Common myeloid progenitor, CD34-positive (primary cell): ENCODE measurements around the gene GPR146.

ENCODE experiments used
- CTCF ChIA-PET: fragments of 350-600 bp; sonication (Branson Sonifier 250); formaldehyde crosslinking; loops from one replicate; lab custom pipeline; 2021; ENCODE audit warnings: antibody characterized with exemption; lab: Charles Lee
- POLR2A ChIA-PET: fragments of 350-600 bp; sonication (Branson Sonifier 250); formaldehyde crosslinking; loops from one replicate; lab custom pipeline; 2021; ENCODE audit warnings: antibody characterized with exemption; lab: Charles Lee
- DNase-seq, 3 donors: peaks; one replicate each; pipeline versions ENCODE4 v3.0.0 to v3.0.0-alpha.2; 2013
- H3K27ac ChIP-seq, 2 experiments: 1 replicate in 1 of 2; 2 replicates in 1 of 2; pipeline ENCODE4 v1.7.0; 2013; ENCODE audit warnings: inconsistent platforms in 2 of 2, low read length in 2 of 2, mild to moderate bottlenecking in 2 of 2, low read depth in 1 of 2, moderate library complexity in 1 of 2; ENCODE audit not compliant: severe bottlenecking in 2 of 2, insufficient read depth in 1 of 2, poor library complexity in 1 of 2
- H3K27me3 ChIP-seq, 5 experiments: replicated peaks in 2 of 5; 1 replicate in 3 of 5; 2 replicates in 2 of 5; pipeline versions ENCODE4 v1.6.1 to v1.7.0; 2013; ENCODE audit warnings: low read length in 4 of 5, mild to moderate bottlenecking in 2 of 5, moderate library complexity in 2 of 5, inconsistent platforms in 1 of 5; ENCODE audit not compliant: insufficient read depth in 5 of 5, control insufficient read depth in 4 of 5
- H3K36me3 ChIP-seq, 4 experiments: 1 replicate in 2 of 4; 2 replicates in 2 of 4; pipeline versions ENCODE4 v1.6.1 to v1.7.0; 2013; ENCODE audit warnings: low read length in 3 of 4, control low read depth in 1 of 4, mild to moderate bottlenecking in 1 of 4; ENCODE audit not compliant: control insufficient read depth in 4 of 4, insufficient read depth in 4 of 4
- H3K4me1 ChIP-seq, 4 experiments: 1 replicate in 3 of 4; 2 replicates in 1 of 4; pipeline versions ENCODE4 v1.6.1 to v1.7.1; 2013; ENCODE audit warnings: low read length in 3 of 4, mild to moderate bottlenecking in 3 of 4, control low read depth in 1 of 4, inconsistent platforms in 1 of 4, moderate library complexity in 1 of 4; ENCODE audit not compliant: control insufficient read depth in 4 of 4, insufficient read depth in 4 of 4; ENCODE audit errors: control extremely low read depth in 1 of 4
- H3K4me3 ChIP-seq, 7 experiments: 1 replicate in 4 of 7; 2 replicates in 3 of 7; pipeline versions ENCODE4 v1.5.1 to v1.7.0; 2013; ENCODE audit warnings: mild to moderate bottlenecking in 7 of 7, low read length in 6 of 7, moderate library complexity in 6 of 7, inconsistent platforms in 2 of 7, low read depth in 2 of 7, control low read depth in 1 of 7; ENCODE audit not compliant: insufficient read depth in 4 of 7, control insufficient read depth in 1 of 7; ENCODE audit errors: extremely low read depth in 1 of 7
- H3K9me3 ChIP-seq, 5 experiments: 1 replicate in 4 of 5; 2 replicates in 1 of 5; pipeline versions ENCODE4 v1.6.1 to v1.7.1; 2013; ENCODE audit warnings: low read length in 4 of 5, mild to moderate bottlenecking in 2 of 5, inconsistent platforms in 1 of 5, low read depth in 1 of 5, moderate library complexity in 1 of 5; ENCODE audit not compliant: control insufficient read depth in 4 of 5, insufficient read depth in 2 of 5; ENCODE audit errors: control extremely low read depth in 1 of 5
- WGBS: methylation state at CpG from one replicate; pipeline ENCODE4 v1.1.5; 2013; ENCODE audit not compliant: insufficient coverage; 5-methylcytosine and 5-hydroxymethylcytosine counted together

The GPR146 gene

DNA sequence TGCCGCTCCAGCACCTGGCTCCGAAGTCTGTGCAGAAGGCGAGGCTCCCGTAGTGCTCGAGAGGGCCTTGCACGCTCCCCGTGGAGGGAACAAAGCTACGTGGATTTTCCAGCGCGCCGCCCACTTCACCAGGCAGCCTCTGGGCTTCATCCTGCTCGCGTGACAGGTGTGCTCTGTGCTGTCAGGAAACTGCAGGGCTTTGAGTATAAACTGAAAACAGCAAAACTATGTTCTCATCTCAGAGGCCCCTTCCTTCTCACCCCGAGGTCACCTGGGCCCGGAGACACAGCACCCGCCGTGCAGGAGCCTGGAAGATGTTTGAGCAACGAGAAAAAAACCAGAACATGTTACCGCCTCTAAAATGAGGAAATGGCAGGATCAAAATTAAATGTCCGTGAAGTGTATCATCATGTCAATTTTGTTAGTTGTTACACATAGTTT lies 17.6 kb upstream of the GPR146 start:
- WGBS: 92% methylated on average over 17 of the region's 20 CpGs
- Histone ChIP-seq H3K4me1 (peaks cover 0 to 64% (median 37%) of the 10 kb centered on the region in 4 experiments), H3K4me3 (no peak overlapping the region), H3K27ac (no peak overlapping the region), H3K27me3 (no peaks in the 10 kb centered on the region), H3K9me3 (peaks cover 0 to 5% (median 2%) of the 10 kb centered on the region in 5 experiments), H3K36me3 (peaks cover 0 to 28% (median 8%) of the 10 kb centered on the region in 4 experiments)
- DNase-seq: no peak
- POLR2A ChIA-PET: no interaction called here
- CTCF ChIA-PET: interaction anchor here (1.3 to 4.3 kb wide), 3 partner anchors 16 to 39 kb away, joined by 5 to 33 read pairs (median 8); no protein-coding TSS in a partner anchor

DNA sequence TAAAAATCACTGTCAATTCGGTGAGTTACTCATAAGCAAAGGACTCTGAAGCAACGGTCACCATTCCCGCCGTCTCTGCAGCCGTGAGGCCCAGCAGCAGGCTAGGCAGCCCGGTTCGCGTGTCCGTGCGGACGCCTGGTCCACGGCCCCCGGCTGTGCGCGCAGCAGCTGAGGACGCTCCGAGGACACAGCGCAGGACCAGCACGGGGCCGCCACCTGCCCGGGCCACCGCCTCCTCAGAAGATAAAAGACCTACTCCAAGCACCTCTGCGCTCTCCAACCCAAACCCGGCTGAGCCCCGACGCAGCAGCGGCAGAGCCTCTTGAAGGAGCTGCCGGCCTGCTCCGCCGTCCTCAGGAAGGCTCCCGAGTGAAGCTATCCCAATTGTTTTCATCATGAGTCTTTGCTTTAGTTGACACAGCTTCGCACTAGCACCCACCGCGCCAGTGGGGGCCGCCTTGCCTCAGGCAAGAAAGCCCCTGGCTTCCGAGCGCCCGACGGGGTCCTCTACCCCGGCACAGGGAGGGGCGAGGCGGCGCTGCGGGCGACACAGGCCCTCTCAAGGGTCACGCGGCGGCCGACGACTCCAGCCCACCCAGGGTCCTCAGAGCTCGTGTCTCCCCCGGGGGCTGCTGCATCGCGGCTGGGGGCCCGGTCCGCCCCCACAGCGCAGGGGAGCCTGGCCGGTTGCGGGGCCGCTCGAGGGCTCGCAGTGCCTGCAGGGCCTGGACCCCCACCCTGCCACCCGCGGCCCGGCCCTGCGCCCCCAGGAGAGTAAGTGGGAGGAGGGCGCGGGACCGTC lies 16.9 kb upstream of the GPR146 start:
- Histone ChIP-seq H3K4me1 (peaks cover 0 to 64% (median 37%) of the 10 kb centered on the region in 4 experiments), H3K27me3 (no peaks in the 10 kb centered on the region), H3K9me3 (no peaks in the 10 kb centered on the region), H3K4me3 (peak overlapping the region; percentile 39 to 76 (median 71)), H3K36me3 (peaks cover 0 to 22% (median 6%) of the 10 kb centered on the region in 4 experiments), H3K27ac (peak overlapping the region in 1 of 2 experiments; percentile 49)
- 34% methylated on average over 65 of the region's 69 CpGs for WGBS
- peak in 1 of 3 donors; percentile 29 for DNase-seq
- ChIA-PET CTCF (interaction anchor here (0.9 to 4.3 kb wide), 4 partner anchors 15 to 38 kb away, joined by 3 to 33 read pairs (median 6); no protein-coding TSS in a partner anchor), POLR2A (no interaction called here)

- Histone ChIP-seq H3K9me3 (no peaks in the 10 kb centered on the region), H3K4me3 (peak overlapping the region; percentile 39 to 76 (median 71)), H3K36me3 (peaks cover 0 to 16% (median 6%) of the 10 kb centered on the region in 4 experiments), H3K27ac (peak overlapping the region in 1 of 2 experiments; percentile 64), H3K27me3 (no peaks in the 10 kb centered on the region), H3K4me1 (peaks cover 0 to 64% (median 37%) of the 10 kb centered on the region in 4 experiments)
- ChIA-PET POLR2A (no interaction called here), CTCF (interaction anchor here (0.9 to 4.3 kb wide), 5 partner anchors 14 to 37 kb away, joined by 3 to 33 read pairs (median 5); no protein-coding TSS in a partner anchor)
- under 1% methylated on average over 29 of the region's 77 CpGs for WGBS
- peak in 2 of 3 donors; percentile 71 for DNase-seq
Observed at GRCh38 chr7:1028044-1028770, 16.1 kb upstream of the GPR146 start.

DNA sequence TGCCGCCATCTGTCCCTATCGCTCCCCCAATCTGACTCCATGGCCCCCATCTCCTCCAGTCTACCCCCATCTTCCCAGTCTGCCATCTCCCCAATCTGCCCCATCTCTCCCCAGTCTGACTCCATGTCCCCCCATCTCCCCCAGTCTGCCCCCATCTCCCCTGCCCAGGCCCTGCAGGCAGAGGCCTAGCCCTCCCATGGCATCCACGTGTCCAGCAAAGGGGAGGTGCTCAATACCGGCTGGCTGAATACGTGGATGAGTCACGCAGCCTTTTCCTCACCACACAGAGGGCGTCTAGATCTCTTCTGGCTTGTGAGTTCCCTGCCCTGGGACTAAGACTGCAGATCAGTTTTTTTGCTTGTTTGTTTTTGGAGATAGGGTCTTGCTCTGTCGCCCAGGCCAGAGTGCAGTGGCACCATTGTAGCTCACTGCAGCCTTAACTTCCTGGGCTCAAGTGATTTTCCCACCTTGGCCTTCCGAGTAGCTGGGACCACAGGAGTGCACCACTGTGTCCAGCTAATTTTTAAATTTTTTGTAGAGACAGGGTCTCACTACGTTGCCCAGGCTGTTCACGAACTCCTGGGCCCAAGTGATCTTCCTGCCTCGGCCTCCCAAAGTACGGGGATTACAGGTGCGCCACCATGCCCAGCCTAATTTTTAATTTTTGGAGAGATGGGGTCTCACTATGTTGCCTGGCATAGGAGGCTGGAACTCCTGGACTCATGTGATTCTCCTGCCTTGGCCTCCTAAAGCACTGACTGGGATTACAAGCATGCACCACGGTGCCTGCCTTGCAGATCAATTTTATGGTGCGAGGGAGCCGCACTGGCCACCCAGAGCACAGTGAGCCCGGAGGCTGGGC lies 15.3 kb upstream of the GPR146 start:
- POLR2A ChIA-PET: no interaction called here
- peak overlapping the region in 1 of 2 experiments; percentile 64 for H3K27ac ChIP-seq
- 75% methylated on average over 14 of the region's 18 CpGs for WGBS
- H3K9me3 ChIP-seq: no peaks in the 10 kb centered on the region
- DNase-seq: peak; percentile 82 to 95 (median 94)
- H3K4me1 ChIP-seq: peaks cover 0 to 59% (median 38%) of the 10 kb centered on the region in 4 experiments
- peak overlapping the region in 5 of 7 experiments; percentile 39 to 76 (median 71) for H3K4me3 ChIP-seq
- CTCF ChIA-PET: interaction anchor here (0.6 to 1.9 kb wide), 4 partner anchors 10 to 61 kb away, joined by 3 to 5 read pairs (median 4); no protein-coding TSS in a partner anchor
- H3K36me3 ChIP-seq: peaks cover 0 to 16% (median 6%) of the 10 kb centered on the region in 4 experiments
- no peaks in the 10 kb centered on the region for H3K27me3 ChIP-seq

DNA sequence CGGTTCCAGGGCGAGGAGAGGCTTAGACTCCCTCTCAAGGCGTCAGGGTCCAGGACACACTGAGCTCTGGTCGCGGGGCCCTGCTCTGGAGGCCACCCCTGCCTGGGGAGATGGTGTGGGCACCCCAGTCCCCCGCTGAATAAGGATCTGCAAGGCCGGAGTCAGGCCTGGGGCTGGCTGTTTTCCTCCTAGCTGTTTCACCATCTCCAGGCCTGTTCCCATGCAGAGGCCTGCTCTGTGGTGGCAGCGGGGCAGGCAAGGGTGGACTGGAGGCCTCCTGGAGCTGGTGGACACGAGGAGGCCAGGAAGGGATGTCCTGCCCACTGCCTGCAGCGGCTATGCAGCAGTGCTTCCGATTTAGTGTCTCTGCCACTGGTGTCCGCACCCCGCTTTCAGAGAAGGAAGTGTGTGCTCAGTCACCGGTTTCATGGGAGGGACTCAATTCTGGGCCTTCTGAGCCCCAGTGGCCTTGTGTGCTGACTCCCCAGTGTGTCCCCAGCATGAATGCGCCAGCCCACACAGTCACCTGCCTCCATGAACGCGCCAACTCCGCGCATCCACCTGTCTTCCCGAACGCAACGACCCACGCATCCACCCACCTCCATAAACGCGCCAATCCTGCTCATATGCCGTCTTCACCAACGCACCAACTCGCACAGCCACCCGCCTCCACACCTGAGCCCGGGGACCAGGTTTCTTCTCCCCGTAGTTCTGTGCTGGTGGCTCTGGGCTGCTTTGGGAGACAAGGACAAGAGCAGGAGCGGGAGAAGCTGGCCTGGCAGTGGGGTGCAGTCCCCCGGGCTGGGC lies 14.5 kb upstream of the GPR146 start:
- Histone ChIP-seq H3K27ac (peak overlapping the region in 1 of 2 experiments; percentile 57), H3K4me3 (no peak overlapping the region), H3K36me3 (peaks cover 0 to 16% (median 6%) of the 10 kb centered on the region in 4 experiments), H3K27me3 (no peaks in the 10 kb centered on the region), H3K4me1 (peaks cover 0 to 50% (median 34%) of the 10 kb centered on the region in 4 experiments), H3K9me3 (no peaks in the 10 kb centered on the region)
- POLR2A ChIA-PET: no interaction called here
- CTCF ChIA-PET: interaction anchor here (0.6 to 1.9 kb wide), 6 partner anchors 11 to 61 kb away, joined by 3 to 5 read pairs (median 4); no protein-coding TSS in a partner anchor
- peak in 1 of 3 donors; percentile 26 for DNase-seq
- 86% methylated on average over 27 of the region's 33 CpGs for WGBS
